Left colon (tissue), 2 donors: Measurements from ENCODE around the gene MED13L. TPM values are rescaled to one million over a fixed set of nuclear protein-coding genes. Genes with fewer than 3 reads are reported as not detected.

Experiments used
- ATAC-seq: fragments of 200-7000 bp; cut with Tn5 transposase; one replicate; pipeline ENCODE4 v1.9.1; 2020; ENCODE audit warnings: mild to moderate bottlenecking, moderate library complexity
- DNase-seq, 2 donors: peaks; one replicate each; pipeline ENCODE4 v3.0.0-alpha.2; 2020
- intact Hi-C, 2 donors: fragments of 100-400 bp; cut with DNase I in 1 of 2; cut with micrococcal nuclease in 1 of 2; formaldehyde crosslinking; loops; one replicate each; pipeline versions ENCODE4 v1.11.2 to v1.14.0; 2022; cut with DNase I, micrococcal nuclease
- total RNA-seq, 2 donors: library from RNA; stranded (reverse); fragmentation: NEBNext Ultra II Directional; extraction: Animal tissue kit (Norgen Biotek cat#: 25700); gene quantifications; one replicate each; pipeline ENCODE4 v1.2.1, GENCODE V29; 2021
- donor health status: DM: no; HTN: no; CAD: no.
- donor health status: DM: yes; HTN: yes; CAD: no.

MED13L gene
- total RNA-seq, 2 donors from 2014 or later, result 94.2 to 106 TPM

- peak; percentile 86 for ATAC-seq
- intact Hi-C loops, result loop anchor here in 1 of 2 donors (10.0 kb wide), 1 partner anchor 48 kb away; no protein-coding TSS in a partner anchor
- peak in 1 of 2 donors; percentile 58 for DNase-seq
These were observed 210.9 kb downstream of the MED13L start for GRCh38 chr12:116066381-116067230.

- ATAC-seq (no peak), DNase-seq (no peak)
- intact Hi-C loops, result loop anchor here in 1 of 2 donors (10.0 kb wide), 1 partner anchor 49 kb away; no protein-coding TSS in a partner anchor
These were observed 211.9 kb downstream of the MED13L start for GRCh38 chr12:116065606-116066005.

- ATAC-seq (no peak), DNase-seq (no peak)
- intact Hi-C loops, result loop anchor here in 1 of 2 donors (10.0 kb wide), 1 partner anchor 50 kb away; no protein-coding TSS in a partner anchor
These were observed 213.0 kb downstream of the MED13L start for GRCh38 chr12:116064493-116064892.

- ATAC-seq (no peak), DNase-seq (no peak)
- intact Hi-C loops, result loop anchor here in 1 of 2 donors (10.0 kb wide), 1 partner anchor 52 kb away; no protein-coding TSS in a partner anchor
These were observed 214.8 kb downstream of the MED13L start for GRCh38 chr12:116062698-116063097.

GRCh38 chr12:116060764-116061163 is 216.7 kb downstream of the MED13L start:
- intact Hi-C loops, result loop anchor here in 1 of 2 donors (10.0 kb wide), 1 partner anchor 54 kb away; no protein-coding TSS in a partner anchor
- DNase-seq, result no peak
- ATAC-seq, result peak; percentile 34

- ATAC-seq (no peak), DNase-seq (no peak)
- intact Hi-C loops, result loop anchor here in 1 of 2 donors (10.0 kb wide), 1 partner anchor 55 kb away; no protein-coding TSS in a partner anchor
These were observed 217.6 kb downstream of the MED13L start for GRCh38 chr12:116059904-116060303.

- no peak for ATAC-seq
- no peak for DNase-seq
- intact Hi-C loops, result no loop called here
These were observed 218.9 kb downstream of the MED13L start for GRCh38 chr12:116058574-116058973.

GRCh38 chr12:116057356-116057755 is 220.1 kb downstream of the MED13L start:
- DNase-seq, result no peak
- intact Hi-C loops, result no loop called here
- no peak for ATAC-seq

GRCh38 chr12:116055895-116056607 is 221.4 kb downstream of the MED13L start:
- DNase-seq (no peak), ATAC-seq (no peak)
- intact Hi-C loops, result no loop called here

GRCh38 chr12:116054280-116054679 is 223.2 kb downstream of the MED13L start:
- intact Hi-C loops, result no loop called here
- ATAC-seq (no peak), DNase-seq (no peak)

- peak; percentile 91 for ATAC-seq
- peak; percentile 7 to 39 for DNase-seq
- intact Hi-C loops, result no loop called here
These were observed 223.9 kb downstream of the MED13L start for GRCh38 chr12:116053479-116054200.

- ATAC-seq, result no peak
- DNase-seq, result no peak
These were observed 227.2 kb downstream of the MED13L start for GRCh38 chr12:116050275-116050674.

GRCh38 chr12:116048879-116049278 is 228.6 kb downstream of the MED13L start:
- DNase-seq (no peak), ATAC-seq (no peak)
- intact Hi-C loops, result no loop called here

More at GRCh38 chr12:116050275-116050674, 227.2 kb downstream of the MED13L start:
- intact Hi-C loops, result no loop called here

- ATAC-seq (no peak), DNase-seq (no peak)
- intact Hi-C loops, result no loop called here
These were observed 231.5 kb downstream of the MED13L start for GRCh38 chr12:116046039-116046438.

- no peak for DNase-seq
- no peak for ATAC-seq
- intact Hi-C loops, result no loop called here
These were observed 232.3 kb downstream of the MED13L start for GRCh38 chr12:116045150-116045549.

GRCh38 chr12:116043659-116044535 is 233.6 kb downstream of the MED13L start:
- intact Hi-C loops, result no loop called here
- no peak for DNase-seq
- peak; percentile 46 for ATAC-seq

GRCh38 chr12:116040402-116040801 is 237.1 kb downstream of the MED13L start:
- intact Hi-C loops, result no loop called here
- ATAC-seq (no peak), DNase-seq (no peak)

GRCh38 chr12:116039081-116039480 is 238.4 kb downstream of the MED13L start:
- intact Hi-C loops, result no loop called here
- ATAC-seq (no peak), DNase-seq (no peak)
